Stomach (tissue), 9 donors: Measurements from ENCODE around the gene KCNT2. TPM values are rescaled to one million over a fixed set of nuclear protein-coding genes. Genes with fewer than 3 reads are reported as not detected.

ENCODE experiments used
- DNase-seq, 2 donors: peaks; one replicate each; pipeline versions ENCODE4 v3.0.0 to v3.0.0-alpha.2; 2013 to 2019
- H3K27ac ChIP-seq, 5 donors: fragments of 200-600 bp in 4 of 5; sonication (generic) in 4 of 5; one replicate each; pipeline ENCODE4 v1.5.1; 2013 to 2019; ENCODE audit warnings: mild to moderate bottlenecking in 1 of 5, moderate library complexity in 1 of 5
- H3K27me3 ChIP-seq, 3 donors: fragments of 200-600 bp; sonication (generic); one replicate each; pipeline ENCODE4 v1.5.1; 2017 to 2019; ENCODE audit warnings: mixed run types in 1 of 3
- H3K36me3 ChIP-seq, 4 donors: fragments of 200-600 bp; sonication (generic); 1 replicate in 3 of 4; 2 replicates in 1 of 4; pipeline ENCODE4 v1.5.1; 2016 to 2019
- H3K4me1 ChIP-seq, 4 donors: fragments of 200-600 bp; sonication (generic); one replicate each; pipeline ENCODE4 v1.5.1; 2016 to 2019
- H3K4me3 ChIP-seq, 4 donors: fragments of 200-600 bp; sonication (generic) in 3 of 4; one replicate each; pipeline ENCODE4 v1.5.1; 2016 to 2019; ENCODE audit warnings: mild to moderate bottlenecking in 1 of 4
- H3K9me3 ChIP-seq, 4 donors: fragments of 200-600 bp; sonication (generic); one replicate each; pipeline ENCODE4 v1.5.1; 2016 to 2019
- CTCF ChIP-seq, 7 experiments: fragments of 450-650 bp in 4 of 7; fragments of 200-600 bp in 3 of 7; sonication (generic) in 3 of 7; IDR thresholded peaks; one replicate each; pipeline ENCODE4 v1.5.1; 2016 to 2019; ENCODE audit warnings: antibody characterized with exemption in 7 of 7, control low read depth in 2 of 7, mild to moderate bottlenecking in 1 of 7
- EP300 ChIP-seq: sonication (generic); formaldehyde crosslinking; IDR thresholded peaks from one replicate; pipeline ENCODE4 v1.6.1; 2017; ENCODE audit warnings: antibody characterized with exemption
- POLR2A ChIP-seq, 4 donors: fragments of 450-650 bp; IDR thresholded peaks; one replicate each; pipeline ENCODE4 v1.6.1; 2016; ENCODE audit warnings: antibody characterized with exemption in 4 of 4, control low read depth in 2 of 4, mild to moderate bottlenecking in 1 of 4, moderate library complexity in 1 of 4
- POLR2AphosphoS5 ChIP-seq, 3 donors: sonication (generic); formaldehyde crosslinking; IDR thresholded peaks; one replicate each; pipeline ENCODE4 v1.6.1; 2016; ENCODE audit warnings: antibody characterized with exemption in 3 of 3
- WGBS, 5 donors: extraction: QIAGEN DNeasy Blood & Tissue Kit in 3 of 5; methylation state at CpG; one replicate each; pipeline versions ENCODE4 v1.1.5 to v1.1.7; 2013 to 2018; 5-methylcytosine and 5-hydroxymethylcytosine counted together
- intact Hi-C: fragments of 100-400 bp; cut with DNase I; formaldehyde crosslinking; loops from one replicate; pipeline ENCODE4 v1.15.1; 2023; ENCODE audit warnings: low total_unique reads
- polyA plus RNA-seq, 3 donors: library from polyadenylated mRNA; stranded (reverse); fragments of 200-250 nt; gene quantifications; one replicate each; pipeline ENCODE4 v1.2.3, GENCODE V29; 2013
- total RNA-seq, 5 donors: library from RNA; depleted of rRNA; stranded (reverse); fragments of >200 nt; gene quantifications; one replicate each; pipeline versions ENCODE4 v1.1.0 to v1.2.3, GENCODE V29; 2014 to 2016
- donor health status: healthy with polysubstance abuse.
- donor health status: Bipolar disorder and iron deficiency.
- donor health status: healthy.

Gene KCNT2
- total and polyA plus RNA-seq, 8 donors: 0.29 to 32.3 (median 0.93) TPM

GRCh38 chr1:196407358-196408051 lies 200.7 kb downstream of the KCNT2 start:
- H3K4me1 ChIP-seq: peaks cover 0 to 4% (median 0%) of the 10 kb centered on the region in 4 donors
- H3K36me3 ChIP-seq: no peaks in the 10 kb centered on the region
- H3K9me3 ChIP-seq: no peaks in the 10 kb centered on the region
- peak in 1 of 2 donors; percentile 20 for DNase-seq
- intact Hi-C loops: no loop called here
- no peaks in the 10 kb centered on the region for H3K27me3 ChIP-seq
- TF ChIP-seq CTCF (IDR thresholded peaks at IDR 0.05) (no peak), EP300 (no peak), POLR2A (IDR thresholded peaks at IDR 0.05) (no peak), POLR2AphosphoS5 (IDR thresholded peaks at IDR 0.05) (no peak)
- no peak overlapping the region for H3K4me3 ChIP-seq
- H3K27ac ChIP-seq: peak overlapping the region in 3 of 5 donors; percentile 22 to 50 (median 33)
- WGBS, 5 donors: 4 to 29% (median 16%) methylated on average over 2 of the region's 2 CpGs

- no peak overlapping the region for H3K27ac ChIP-seq
These were observed 202.4 kb downstream of the KCNT2 start for GRCh38 chr1:196405839-196406238.

GRCh38 chr1:196403803-196404690 lies 204.2 kb downstream of the KCNT2 start:
- H3K4me1 ChIP-seq: peaks cover 0 to 4% (median 0%) of the 10 kb centered on the region in 4 donors
- no peak overlapping the region for H3K27ac ChIP-seq
- no peaks in the 10 kb centered on the region for H3K36me3 ChIP-seq
- DNase-seq: no peak
- H3K4me3 ChIP-seq: no peak overlapping the region
- intact Hi-C loops: no loop called here
- no peaks in the 10 kb centered on the region for H3K9me3 ChIP-seq
- WGBS, 5 donors: 62 to 77% (median 71%) methylated on average over 7 of the region's 7 CpGs
- TF ChIP-seq POLR2A (IDR thresholded peaks at IDR 0.05) (no peak), CTCF (IDR thresholded peaks at IDR 0.05) (no peak), POLR2AphosphoS5 (IDR thresholded peaks at IDR 0.05) (no peak), EP300 (no peak)
- H3K27me3 ChIP-seq: no peaks in the 10 kb centered on the region

More at GRCh38 chr1:196405839-196406238, 202.4 kb downstream of the KCNT2 start:
- no peak overlapping the region for H3K4me3 ChIP-seq
- H3K36me3 ChIP-seq: no peaks in the 10 kb centered on the region
- TF ChIP-seq POLR2A (IDR thresholded peaks at IDR 0.05): no peak
- no peak for TF ChIP-seq EP300
- TF ChIP-seq POLR2AphosphoS5 (IDR thresholded peaks at IDR 0.05): no peak
- no peak for TF ChIP-seq CTCF (IDR thresholded peaks at IDR 0.05)
- H3K4me1 ChIP-seq: peaks cover 0 to 4% (median 0%) of the 10 kb centered on the region in 4 donors
- H3K27me3 ChIP-seq: no peaks in the 10 kb centered on the region
- no peaks in the 10 kb centered on the region for H3K9me3 ChIP-seq
- intact Hi-C loops: no loop called here
- 61 to 72% (median 65%) methylated on average over 2 of the region's 2 CpGs for WGBS, 5 donors
- DNase-seq: no peak

- intact Hi-C loops: no loop called here
- Histone ChIP-seq H3K4me3 (no peak overlapping the region), H3K4me1 (peaks cover 0 to 4% (median 0%) of the 10 kb centered on the region in 4 donors), H3K27ac (no peak overlapping the region), H3K27me3 (no peaks in the 10 kb centered on the region), H3K9me3 (no peaks in the 10 kb centered on the region), H3K36me3 (no peaks in the 10 kb centered on the region)
- no peak for DNase-seq
- TF ChIP-seq POLR2AphosphoS5 (IDR thresholded peaks at IDR 0.05) (no peak), EP300 (no peak)
These were observed 206.3 kb downstream of the KCNT2 start for GRCh38 chr1:196401891-196402290.
